Myocyte (in vitro differentiated cells): ENCODE measurements around the gene DCN. TPM values are rescaled to one million over a fixed set of nuclear protein-coding genes. Genes with fewer than 3 reads are reported as not detected.

Source experiments
- DNase-seq: peaks from one replicate; pipeline ENCODE4 v3.0.0-alpha.2; 2012; ENCODE audit warnings: low read depth
- total RNA-seq: library from RNA; depleted of rRNA; stranded (reverse); fragments of >200 nt; gene quantifications from 2 replicates; pipeline ENCODE4 v1.2.3, GENCODE V29; 2014

Gene DCN
- total RNA-seq, 1 donor from 2014 or later: 356 TPM

DNA sequence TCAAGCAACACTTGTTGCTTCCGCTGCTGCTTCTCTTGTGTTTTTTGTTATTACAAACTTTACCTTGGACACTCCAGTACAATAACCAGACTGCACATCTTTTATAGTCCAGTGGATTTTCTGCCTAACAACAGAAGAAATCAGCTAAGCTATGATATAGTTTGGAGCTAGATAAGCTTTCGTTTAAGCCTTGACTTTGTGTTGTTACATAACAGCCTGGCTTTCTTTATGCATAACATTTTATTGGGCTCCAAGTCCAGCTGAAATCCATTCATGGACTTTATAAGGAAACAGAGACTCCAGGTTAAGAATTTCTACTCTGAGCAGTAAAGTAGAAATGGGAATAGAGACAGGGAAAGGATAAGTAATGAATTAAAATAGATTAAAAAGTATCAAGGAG is 3.5 kb upstream of the DCN start:
- DNase-seq: no peak

DNA sequence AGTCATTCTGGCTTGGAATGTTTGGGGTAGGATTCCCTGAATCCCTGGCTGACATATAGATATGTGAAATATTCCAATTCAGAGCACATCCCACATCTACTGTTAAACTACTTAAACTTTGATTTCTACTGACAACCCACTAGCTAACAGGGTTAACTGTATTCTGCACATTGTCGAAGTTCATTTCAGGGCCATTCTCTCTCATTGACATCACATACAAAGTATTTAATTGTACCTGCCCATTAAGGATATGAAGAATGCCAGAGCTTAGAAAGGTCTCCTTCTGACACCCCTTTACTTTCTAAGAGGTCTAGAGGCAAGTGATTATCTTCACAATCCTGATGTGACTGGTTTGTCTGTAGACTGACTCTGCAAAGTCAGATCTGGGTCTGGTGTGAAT is 2.8 kb upstream of the DCN start:
- no peak for DNase-seq

DNA sequence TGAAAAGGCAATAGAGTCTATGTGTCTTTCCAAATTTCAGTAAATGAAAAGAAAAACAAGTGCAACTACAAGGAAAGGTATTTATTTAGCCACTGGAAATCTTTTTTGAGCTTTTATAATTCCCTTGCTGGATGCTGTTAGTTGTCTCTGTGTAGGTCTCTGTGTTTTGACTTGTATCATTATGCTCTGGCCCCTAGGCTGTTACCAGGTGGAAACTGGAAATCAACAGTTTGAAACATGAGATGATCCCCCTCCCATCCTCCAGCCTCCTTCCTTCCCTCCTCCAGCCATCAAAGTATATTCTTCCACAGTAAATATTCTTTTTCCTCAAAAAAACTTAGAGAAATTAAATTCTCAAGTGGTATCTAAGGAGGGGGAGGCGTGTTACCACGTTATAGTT is 934 bp upstream of the DCN start:
- DNase-seq: peak; percentile 8

DNA sequence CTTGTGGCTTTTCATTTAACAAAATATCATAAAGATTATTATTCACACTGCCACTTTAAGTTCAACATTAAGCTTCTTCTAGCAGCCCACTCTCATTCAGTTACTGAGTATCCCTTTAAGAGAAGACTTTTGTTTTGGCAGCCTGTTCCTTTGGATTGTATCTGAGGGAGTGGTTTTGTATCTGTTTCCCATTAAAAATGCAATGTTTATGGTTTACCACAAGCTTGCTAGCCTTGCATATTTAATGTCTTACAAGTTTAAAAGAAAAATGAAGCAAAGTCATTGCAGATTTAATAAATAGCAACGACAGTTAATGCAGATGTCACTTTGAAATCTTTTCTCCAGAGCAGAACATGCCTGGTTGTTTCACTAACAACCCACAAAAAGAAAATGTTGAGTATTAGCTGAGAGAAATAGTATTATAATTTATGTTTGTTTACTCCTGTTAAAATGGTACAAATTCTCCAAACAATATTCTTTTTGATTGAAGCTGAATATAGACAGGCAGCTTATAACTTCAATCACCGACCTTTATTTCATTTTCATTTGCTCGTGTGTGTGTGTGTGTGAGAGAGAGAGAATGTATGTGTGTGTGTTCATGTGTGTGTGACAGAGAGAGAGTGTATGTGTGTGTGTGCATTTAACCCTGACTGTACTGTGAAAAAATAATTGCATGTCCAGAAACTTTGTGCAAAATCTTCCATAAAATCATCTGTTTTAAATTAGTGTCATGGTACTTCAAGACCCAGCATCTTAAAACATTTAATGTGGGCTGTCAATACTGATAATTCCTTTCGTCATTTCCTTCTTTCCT is 1.8 kb downstream of the DCN start:
- DNase-seq: peak; percentile 79

DNA sequence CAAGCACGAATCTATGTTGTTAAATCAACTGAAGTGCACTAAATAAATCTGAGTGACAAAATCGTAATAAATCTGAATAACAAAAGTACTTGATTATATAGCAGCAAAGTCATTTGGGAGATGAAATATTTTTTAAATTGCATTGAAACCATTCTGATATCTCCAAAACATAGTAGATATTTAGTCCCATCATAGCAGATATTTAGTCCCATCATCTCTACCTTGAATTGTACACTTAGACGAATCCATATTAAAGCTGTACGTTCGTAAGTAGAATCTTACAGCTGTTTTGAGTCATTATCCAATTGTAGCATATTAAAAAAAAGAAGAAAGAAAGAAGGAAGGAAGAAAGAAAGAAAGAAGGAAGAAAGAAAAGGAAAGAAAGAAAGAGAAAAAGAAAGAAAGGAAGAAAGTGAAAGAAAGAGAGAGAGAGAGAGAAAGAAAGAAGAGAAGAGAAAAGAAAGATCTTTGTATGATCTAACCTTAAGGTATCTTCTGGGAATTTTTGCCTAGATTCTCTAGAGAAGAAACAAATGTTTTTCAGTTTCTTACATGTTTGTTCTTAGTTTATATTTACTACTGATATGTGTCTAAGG is 2.6 kb downstream of the DCN start:
- no peak for DNase-seq

DNA sequence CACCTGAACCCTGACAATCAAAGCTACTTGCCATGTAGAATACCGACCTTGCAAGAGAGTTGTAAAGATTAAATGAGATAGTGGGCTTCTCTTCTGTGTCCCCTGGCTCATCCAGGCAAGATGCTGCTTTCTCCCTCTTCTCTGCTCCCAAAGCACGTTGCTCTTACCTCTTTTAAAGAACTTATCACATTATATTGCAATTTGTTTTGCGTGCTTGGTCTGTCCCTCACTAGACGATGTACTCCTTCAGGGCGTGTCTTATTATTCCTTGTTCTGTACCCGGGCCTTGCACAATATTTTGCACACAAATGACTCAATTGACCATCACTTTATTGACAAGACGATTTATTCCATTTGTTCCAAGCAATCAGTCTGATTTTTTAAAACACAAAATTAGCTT is 3.3 kb downstream of the DCN start:
- DNase-seq: peak; percentile 44

DNA sequence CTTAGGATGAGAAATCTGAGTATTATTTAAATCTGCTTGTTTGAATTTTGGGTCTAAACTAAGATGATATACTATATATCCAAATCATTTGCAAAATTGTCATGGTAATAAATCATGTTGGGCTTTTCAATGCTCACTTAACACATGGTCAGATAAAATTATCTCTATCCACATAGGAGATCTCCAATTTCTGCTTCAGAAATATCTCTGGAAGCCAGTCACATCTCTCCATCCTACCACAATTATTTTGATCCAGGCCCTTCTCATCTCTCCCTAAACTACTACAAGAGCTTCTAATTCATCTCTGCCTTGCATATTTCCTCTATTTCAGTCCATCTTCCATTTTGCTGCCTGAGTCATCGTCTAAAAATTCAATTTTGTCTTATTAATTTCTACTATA is 3.8 kb downstream of the DCN start:
- DNase-seq: peak; percentile 69

DNA sequence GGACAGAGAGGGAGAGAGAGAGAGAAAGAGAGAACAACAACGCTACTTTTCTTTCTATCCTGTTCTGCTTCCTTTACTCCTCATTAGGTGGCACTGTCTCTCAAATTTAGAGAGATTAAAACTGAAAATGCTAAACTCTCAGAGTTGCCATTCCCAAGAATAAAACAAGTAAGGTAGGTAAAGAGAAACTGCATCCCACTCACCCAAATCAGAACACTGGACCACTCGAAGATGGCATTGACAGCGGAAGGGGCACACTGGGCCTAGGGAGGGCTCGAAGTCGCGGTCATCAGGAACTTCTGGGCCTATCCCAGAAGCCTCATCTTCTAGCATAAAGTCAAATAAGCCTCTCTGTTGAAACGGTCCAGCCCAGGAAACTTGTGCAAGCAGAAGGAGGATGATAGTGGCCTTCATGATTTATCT is 4.5 kb downstream of the DCN start:
- DNase-seq: peak; percentile 82

DNA sequence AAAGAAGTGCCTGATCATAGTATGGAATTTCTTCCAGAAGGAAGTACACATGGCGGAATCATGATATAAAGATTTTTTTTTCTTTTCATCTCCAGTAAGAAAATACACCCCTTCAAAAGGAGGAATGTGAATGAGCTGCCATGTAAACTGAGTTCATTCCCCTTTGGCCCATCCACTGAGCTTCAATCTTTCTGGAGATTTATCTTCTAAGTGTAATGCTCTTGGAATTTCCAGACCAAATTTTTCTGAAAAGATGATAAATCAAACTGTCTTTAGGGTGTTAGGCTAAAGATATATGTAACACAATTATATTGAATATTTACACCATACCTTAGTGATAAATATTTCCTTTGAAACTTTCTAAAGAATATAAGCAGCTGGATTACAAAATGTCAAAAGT is 5.2 kb downstream of the DCN start:
- DNase-seq: no peak

DNA sequence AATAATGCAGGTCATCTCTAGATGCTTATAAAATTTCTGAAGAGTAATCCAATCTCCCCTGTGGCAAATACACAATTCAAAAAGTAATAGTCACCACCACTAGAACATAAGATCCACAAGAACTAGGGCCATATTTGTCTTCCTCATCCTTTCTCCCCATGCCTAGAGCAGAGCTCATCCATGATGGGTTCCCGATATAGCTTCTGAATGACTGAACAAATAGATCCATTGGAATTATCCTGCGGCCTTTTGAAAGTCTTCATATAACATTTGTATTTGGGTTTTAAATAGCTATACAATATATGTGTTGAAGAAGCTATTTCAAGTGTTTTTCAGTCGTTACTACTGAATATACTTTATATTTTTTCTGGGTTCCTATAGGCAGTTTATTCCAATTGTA is 5.7 kb downstream of the DCN start:
- DNase-seq: no peak

DNA sequence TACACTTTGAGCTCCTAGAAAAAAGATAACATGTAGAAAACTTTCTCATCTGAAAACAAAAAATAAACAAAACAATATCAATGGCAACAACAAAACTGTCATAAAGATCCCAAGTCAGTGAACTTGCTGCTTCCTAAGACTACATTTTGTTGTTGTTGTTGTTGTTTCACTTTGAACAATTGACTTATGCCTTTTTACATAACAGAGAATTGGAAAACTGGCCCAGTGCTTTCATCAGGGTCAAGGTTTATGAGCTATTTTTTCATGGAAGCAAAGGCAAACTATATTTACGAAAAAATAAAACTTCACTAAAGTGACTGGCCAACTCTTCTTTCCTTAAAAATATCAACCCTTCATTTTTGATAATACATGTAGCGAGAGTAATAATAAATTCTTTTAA is 6.3 kb downstream of the DCN start:
- DNase-seq: no peak

DNA sequence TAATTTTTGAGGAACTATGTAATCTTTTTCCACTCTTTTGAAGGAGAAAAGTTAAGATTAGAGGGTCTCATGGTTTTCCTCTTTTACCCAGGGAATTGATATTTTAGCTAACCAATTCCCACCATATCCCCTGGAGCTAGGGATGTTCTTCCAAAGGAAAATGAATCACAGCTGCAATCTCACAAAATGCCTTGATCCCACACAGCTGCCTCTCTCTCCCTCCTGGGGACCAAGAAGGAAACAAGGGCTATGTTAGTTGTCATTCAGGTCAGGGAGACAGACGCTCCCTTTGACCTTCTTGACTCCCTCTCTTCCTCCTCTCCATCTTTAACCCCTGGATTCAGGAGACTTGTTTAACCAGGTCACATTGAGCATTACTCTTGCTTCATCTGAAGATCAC is 9.5 kb downstream of the DCN start:
- peak; percentile 54 for DNase-seq

DNA sequence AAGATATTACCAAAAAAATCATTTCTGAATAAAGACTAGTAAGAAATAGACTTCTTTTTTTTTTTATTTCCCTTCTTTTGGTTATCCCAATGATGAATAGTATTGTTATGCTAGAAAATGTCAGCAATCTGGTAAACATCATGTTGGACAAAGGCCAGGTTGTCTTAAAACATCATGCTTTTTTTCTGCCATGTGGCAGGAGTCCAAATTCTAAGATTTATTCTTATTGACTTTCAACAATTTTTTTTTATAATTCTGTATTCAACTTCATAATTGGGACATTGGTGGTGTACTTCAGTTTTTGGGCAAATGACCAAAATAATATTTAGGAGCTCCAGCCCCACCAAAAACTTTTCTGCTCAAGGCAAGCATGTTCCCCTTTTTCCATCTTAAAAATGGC is 10.5 kb downstream of the DCN start:
- peak; percentile 44 for DNase-seq

DNA sequence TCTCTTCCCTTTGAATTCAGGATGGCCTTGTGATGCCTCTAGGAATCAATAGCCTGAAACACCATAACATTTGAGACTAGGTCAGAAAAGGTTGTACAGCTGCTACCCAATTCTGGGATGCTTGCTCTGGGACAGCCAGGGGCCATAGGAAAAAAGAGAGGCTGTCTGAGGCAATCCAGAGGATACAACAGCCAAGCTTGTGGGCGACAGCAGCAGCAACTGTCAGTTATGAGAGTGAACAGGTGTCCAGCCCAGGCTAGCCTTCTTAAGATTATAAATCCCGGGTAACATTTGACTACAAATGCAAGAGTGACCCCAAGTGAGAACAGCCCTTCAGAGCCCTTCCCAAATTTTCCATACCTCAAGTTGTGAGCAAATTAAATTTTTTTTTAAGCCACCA is 11.1 kb downstream of the DCN start:
- peak; percentile 96 for DNase-seq

DNA sequence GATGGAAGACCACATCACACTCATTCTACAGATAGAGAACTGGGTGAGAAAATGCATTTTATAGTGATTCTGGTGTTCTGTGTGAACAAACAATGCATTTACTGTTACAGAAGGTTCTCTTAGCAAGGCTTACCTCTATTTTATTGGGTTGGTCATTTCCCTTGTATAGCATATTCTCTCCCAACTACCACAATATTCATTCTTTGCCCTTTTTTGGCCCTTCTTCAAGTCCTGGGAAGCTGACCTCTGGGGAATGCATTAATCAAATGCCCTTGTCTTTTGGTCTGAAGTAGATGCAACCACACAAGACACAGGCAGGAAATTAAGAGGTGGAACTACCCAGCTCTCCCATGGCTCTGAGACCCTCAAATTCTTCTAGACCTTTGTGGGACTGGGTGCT is 19.5 kb downstream of the DCN start:
- no peak for DNase-seq

DNA sequence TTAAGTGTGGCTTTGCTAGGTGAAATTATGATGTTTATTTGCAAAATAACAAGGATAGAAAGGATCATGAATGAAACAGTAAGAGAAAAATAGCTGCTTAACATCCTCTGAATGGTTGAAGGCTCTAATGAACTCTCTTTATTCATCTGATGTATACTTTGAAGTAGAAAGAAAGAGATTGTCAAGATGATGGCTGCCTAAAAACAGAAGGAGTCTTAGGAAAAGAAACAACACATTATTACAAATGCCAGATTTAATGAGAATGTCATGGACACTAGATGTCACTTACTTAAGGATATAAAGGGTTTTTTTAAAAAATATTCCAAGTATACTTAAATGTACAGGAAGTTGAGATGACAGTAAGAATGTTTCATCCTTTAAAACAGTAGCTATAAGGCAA is 21.6 kb downstream of the DCN start:
- no peak for DNase-seq

DNA sequence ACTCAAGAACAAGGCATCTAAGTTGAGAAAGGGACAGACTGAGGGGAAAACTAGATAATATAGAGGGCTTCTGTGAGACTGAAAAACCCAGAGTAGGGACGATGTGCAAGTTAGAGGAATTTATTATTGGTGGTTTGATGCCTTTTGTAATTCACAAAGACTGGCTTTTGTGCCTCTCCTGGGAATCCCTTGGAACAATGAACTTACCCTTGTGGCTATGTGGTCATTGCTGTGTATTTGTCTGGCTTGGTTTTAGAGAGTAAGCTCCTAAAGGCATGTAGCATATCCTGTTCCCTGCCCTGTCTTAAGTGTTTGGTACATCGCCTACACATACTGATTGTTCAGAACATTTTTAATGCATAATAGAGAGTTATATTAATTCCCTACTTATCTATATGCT is 26.6 kb downstream of the DCN start:
- DNase-seq: peak; percentile 66

DNA sequence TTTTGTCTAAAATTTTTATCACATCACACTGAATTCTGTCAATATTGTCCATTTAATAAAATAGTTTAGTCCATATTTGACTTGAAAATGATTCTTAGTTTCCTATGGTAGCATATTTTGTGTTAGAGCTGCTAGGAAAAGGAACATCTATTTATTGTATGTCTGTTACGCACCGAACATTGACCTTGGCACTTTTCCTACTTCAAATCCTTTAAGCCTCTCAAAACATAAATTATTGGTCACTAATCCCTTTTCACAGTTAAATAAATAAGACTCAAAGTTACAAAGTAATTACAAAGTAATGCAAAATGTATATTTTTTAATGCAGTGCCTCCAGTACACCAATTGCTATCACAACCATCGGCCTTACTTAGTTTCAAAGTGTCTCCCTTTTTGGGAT is 28.5 kb downstream of the DCN start:
- no peak for DNase-seq

DNA sequence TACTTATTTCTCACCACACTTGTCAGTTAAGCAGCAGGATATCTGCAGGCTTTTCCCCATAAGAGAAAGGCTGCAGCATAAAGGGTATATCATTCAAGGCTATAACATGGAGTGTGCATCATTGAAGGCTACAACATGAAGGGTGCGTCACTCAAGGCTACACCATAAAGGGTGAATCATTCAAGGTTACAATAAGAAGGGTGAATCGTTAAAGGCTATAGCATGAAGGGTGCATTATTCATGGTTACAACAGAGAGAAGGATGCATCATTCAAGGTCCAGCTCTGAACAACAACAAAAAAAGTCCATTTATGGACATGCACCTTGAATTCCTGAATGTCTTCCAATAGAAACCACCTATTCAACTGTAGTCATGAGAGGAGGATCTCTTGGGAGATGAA is 38.6 kb downstream of the DCN start:
- no peak for DNase-seq

DNA sequence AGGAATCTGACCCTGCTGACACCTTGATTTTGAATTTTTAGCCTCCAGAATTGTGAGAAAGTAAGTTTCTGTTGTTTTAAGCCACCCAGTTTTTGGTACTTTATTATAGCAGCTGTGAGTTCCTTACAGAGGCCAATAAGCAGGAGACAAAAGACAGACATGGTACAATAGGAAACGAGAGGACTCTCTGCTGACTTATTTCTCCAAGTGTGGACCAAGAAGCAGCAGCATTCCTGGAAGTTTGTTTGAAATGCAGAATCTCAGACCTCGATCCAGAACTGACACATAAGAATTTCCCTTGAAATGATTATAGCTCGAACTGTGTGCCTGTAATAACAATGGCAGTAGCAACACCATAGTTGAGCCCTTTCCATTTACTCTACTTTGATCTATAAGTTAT is 39.4 kb downstream of the DCN start:
- DNase-seq: no peak

DNA sequence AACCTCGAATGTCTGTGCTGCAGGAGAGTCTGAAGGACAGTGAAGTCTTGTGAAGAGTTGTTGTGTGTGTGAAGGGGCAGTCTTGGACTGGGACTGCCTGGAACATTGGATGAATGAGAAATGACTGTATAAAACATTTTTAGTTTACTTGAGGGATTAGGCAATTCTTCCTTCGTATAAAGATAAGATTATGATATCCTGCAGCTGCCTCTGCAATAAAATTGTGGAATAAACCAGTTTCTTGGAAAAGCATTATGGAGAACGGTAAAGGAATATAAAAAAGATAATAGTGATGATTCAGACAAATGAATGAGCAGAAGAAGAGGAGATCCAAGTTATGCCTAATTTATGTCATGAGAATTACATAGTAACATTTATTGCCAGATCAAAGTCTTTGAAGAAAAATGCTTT is 40.4 kb downstream of the DCN start:
- DNase-seq: no peak

DNA sequence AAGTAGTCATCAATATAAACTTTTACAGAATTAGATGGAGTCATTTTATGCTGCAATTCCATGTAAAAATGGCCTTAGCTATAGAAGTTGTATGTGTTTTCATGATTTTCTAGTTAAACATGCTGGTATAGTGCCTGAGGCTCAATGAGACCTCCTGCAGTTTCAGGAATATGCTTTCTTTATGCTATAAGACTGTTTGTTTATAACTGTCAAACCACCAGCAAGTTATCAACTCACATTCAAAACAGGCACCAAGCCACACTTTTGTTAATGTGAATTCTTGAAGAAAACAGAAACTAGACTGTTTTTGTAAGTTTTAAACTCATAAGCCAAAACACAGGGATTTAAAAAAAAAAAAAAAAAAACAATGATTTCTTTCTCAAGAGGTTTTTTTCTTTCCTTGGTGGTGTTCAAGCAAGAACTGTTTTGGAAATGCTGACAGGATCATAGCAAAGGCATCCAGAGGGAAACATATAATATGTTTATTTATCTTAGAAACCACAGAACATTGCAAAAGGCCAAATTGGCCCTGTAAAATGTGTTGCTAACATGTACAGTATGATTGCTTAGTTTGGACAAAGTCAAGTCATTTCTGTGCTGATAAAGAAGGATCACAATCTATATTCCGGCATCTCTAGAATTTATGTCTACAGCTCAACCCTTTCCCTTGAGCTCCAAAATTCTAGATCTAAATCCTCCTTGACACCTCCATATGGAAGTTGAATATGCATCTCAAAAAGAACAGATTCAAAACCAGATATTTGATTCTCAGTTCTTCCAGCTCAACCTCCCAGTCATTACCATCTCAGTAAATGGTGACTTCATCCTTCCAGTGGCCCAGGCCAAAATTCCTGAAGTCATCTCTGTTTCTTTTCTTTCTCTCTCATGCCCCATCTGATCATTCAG is 42.3 kb downstream of the DCN start:
- DNase-seq: peak; percentile 62
